ENCODE results near the gene SLC26A11. TPM values are rescaled to one million over a fixed set of nuclear protein-coding genes. Genes with fewer than 3 reads are reported as not detected.

SLC26A11 gene
- total and polyA plus RNA-seq, 2 of the 13 experiments (the other 11 are each of a cell fraction or from before 2014, with no cell fraction given): 8.7 to 13.2 TPM

DNA sequence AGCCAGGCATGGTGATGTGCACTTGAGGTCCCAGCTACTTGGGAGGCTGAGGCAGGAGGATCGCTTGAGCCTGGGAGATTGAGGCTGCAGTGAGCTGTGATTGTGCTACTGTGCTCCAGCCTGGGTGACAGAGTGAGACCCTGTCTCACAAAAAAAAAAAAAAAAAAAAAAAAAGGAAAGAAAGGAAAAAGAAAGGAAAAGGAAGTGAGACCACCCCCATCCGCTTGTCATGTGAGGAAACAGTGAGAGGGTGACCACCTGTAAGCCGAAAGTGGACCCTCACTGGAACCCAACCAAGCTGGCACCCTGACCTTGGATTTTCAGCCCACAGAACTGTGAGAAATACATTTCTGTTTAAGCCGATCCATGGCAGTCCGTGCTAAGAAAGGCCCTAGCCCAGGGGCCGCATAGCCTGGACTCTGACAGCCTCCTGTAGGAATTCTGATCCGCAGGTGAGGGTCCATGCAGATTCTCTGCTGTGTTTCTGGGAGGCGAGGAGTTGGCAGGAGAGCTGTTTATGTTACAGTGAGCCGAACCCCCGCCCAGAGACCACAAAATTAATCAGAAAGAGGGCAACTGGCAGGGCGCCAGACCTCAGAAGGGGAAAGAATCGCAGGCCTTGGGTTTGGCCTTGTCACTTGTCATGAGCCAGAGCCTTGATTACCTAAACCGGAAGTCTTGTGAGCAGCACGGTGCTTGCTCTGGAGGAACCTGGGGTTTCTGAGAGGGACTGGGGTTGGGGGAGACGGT, 1.0 kb upstream of the SLC26A11 start (continued):
- TF ChIP-seq, protein P1, sequence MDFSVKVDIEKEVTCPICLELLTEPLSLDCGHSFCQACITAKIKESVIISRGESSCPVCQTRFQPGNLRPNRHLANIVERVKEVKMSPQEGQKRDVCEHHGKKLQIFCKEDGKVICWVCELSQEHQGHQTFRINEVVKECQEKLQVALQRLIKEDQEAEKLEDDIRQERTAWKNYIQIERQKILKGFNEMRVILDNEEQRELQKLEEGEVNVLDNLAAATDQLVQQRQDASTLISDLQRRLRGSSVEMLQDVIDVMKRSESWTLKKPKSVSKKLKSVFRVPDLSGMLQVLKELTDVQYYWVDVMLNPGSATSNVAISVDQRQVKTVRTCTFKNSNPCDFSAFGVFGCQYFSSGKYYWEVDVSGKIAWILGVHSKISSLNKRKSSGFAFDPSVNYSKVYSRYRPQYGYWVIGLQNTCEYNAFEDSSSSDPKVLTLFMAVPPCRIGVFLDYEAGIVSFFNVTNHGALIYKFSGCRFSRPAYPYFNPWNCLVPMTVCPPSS (IDR thresholded peaks at IDR 0.05): no peak
- TF ChIP-seq CREM (IDR thresholded peaks at IDR 0.05) (no peak), CREM (CRISPR knock-in tag; IDR thresholded peaks at IDR 0.05) (no peak), FOXA1 (IDR thresholded peaks at IDR 0.05) (no peak), FOXA1 (CRISPR knock-in tag; IDR thresholded peaks at IDR 0.05) (no peak), ZNF331 (CRISPR knock-in tag; IDR thresholded peaks at IDR 0.05) (no peak), PPARG (CRISPR knock-in tag; conservative IDR thresholded peaks at IDR 0.05) (no peak), ZBTB21 (CRISPR knock-in tag; IDR thresholded peaks at IDR 0.05) (no peak), MXI1 (IDR thresholded peaks at IDR 0.05; ENCODE audit: borderline replicate concordance, low read depth, low read length) (0 out of 3 replicates have a peak, but pooled peaks have one; percentile 6), MTA1 (CRISPR knock-in tag; IDR thresholded peaks at IDR 0.05; ENCODE audit: borderline replicate concordance) (no peak), ZZZ3 (CRISPR knock-in tag; IDR thresholded peaks at IDR 0.05; ENCODE audit: borderline replicate concordance) (no peak), ZNF510 (CRISPR knock-in tag; IDR thresholded peaks at IDR 0.05; ENCODE audit: low read depth) (no peak), ARID2 (CRISPR knock-in tag; IDR thresholded peaks at IDR 0.05; ENCODE audit: borderline replicate concordance) (0 out of 2 replicates have a peak, but pooled peaks have one; percentile 46), FOXC1 (CRISPR knock-in tag; IDR thresholded peaks at IDR 0.05; ENCODE audit: borderline replicate concordance) (0 out of 2 replicates have a peak, but pooled peaks have one; percentile 5), SNAI1 (CRISPR knock-in tag; IDR thresholded peaks at IDR 0.05; ENCODE audit: borderline replicate concordance) (no peak), ZBTB39 (CRISPR knock-in tag; IDR thresholded peaks at IDR 0.05) (no peak)
- TF ChIP-seq, protein P2, sequence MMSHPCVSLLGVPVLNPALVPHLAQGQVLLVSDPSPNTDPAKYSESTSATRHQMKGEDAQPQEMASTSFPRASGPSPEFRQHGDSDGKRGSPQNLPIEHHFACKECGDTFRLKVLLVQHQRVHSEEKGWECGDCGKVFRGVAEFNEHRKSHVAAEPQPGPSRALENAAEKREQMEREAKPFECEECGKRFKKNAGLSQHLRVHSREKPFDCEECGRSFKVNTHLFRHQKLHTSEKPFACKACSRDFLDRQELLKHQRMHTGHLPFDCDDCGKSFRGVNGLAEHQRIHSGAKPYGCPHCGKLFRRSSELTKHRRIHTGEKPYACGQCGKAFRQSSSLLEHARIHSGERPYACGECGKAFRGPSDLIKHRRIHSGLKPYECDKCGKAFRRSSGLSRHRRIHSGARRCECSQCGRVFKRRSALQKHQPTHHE (CRISPR knock-in tag; IDR thresholded peaks at IDR 0.05; ENCODE audit: borderline replicate concordance): no peak
- TF ChIP-seq, protein P3, sequence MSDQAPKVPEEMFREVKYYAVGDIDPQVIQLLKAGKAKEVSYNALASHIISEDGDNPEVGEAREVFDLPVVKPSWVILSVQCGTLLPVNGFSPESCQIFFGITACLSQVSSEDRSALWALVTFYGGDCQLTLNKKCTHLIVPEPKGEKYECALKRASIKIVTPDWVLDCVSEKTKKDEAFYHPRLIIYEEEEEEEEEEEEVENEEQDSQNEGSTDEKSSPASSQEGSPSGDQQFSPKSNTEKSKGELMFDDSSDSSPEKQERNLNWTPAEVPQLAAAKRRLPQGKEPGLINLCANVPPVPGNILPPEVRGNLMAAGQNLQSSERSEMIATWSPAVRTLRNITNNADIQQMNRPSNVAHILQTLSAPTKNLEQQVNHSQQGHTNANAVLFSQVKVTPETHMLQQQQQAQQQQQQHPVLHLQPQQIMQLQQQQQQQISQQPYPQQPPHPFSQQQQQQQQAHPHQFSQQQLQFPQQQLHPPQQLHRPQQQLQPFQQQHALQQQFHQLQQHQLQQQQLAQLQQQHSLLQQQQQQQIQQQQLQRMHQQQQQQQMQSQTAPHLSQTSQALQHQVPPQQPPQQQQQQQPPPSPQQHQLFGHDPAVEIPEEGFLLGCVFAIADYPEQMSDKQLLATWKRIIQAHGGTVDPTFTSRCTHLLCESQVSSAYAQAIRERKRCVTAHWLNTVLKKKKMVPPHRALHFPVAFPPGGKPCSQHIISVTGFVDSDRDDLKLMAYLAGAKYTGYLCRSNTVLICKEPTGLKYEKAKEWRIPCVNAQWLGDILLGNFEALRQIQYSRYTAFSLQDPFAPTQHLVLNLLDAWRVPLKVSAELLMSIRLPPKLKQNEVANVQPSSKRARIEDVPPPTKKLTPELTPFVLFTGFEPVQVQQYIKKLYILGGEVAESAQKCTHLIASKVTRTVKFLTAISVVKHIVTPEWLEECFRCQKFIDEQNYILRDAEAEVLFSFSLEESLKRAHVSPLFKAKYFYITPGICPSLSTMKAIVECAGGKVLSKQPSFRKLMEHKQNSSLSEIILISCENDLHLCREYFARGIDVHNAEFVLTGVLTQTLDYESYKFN (CRISPR knock-in tag; conservative IDR thresholded peaks at IDR 0.05): 0 out of 2 replicates have a peak, but pooled peaks have one; percentile 5

Measured in HepG2 (cell line).